GM10248 (cell line): Measurements from ENCODE around the gene CEP85L.

Source experiments
- CTCF ChIA-PET: fragments of 300-600 bp; sonication (Branson Sonifier 250); formaldehyde crosslinking; extraction: SDS; loops from one replicate; lab custom pipeline; 2021; ENCODE audit warnings: antibody characterized with exemption; lab: Yijun Ruan, JAX
- POLR2A ChIA-PET: fragments of 350-650 bp; sonication (Branson Sonifier 250); formaldehyde crosslinking; extraction: SDS; loops from one replicate; lab custom pipeline; 2020; ENCODE audit warnings: antibody characterized with exemption; lab: Yijun Ruan, JAX
- DNase-seq: peaks from one replicate; pipeline ENCODE4 v3.0.0; 2012; ENCODE audit errors: extremely low spot score
- CTCF ChIP-seq: IDR thresholded peaks from 2 replicates; pipeline ENCODE4 v1.5.1; 2012; ENCODE audit warnings: mild to moderate bottlenecking, low read depth; ENCODE audit errors: extremely low read depth, missing control alignments, control extremely low read depth

CEP85L gene

DNA sequence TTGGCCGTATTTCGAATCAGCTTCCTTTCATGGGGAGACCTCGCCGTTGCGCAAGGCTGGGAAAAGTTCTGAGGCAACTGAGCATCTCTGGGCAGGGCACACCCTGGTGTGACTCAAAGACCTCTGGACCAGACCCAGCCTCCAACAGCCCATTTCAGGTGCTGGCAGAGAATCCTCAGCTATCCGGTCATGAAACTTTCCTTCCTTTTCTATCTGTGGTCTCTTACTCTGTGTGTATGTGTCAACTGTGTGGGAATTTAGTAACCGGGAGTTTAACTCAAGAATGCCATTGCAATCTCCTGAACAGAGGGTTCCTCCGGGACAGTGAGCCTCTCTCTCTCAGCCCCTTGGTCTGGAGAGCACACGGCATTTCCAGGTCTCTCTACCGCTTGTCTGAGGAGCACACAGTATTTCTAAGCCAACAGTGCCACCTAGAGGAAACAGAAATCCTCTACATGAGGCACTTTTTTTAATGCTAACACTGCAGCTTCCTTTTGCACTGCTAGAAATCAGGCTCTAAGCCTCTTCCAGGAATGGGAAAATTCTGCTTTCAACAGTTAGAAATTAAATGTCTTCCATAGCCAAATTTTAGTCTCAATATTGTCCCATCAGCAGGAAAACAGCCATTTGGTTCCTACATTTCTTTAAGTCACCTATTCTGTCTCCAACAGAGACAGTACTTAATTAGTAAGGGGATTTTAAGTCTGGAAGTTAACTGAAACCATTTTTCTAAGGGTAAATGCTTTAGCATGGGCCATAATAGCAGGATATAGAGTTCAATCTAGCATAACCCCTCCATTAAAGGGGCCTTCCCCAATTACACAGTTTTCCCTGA lies 70.6 kb downstream of the CEP85L start:
- peak; percentile 19 for TF ChIP-seq CTCF
- CTCF ChIA-PET: interaction anchor here (0.9 to 3.6 kb wide), 7 partner anchors 9 to 301 kb away, joined by 3 to 21 read pairs (median 3); no protein-coding TSS in a partner anchor
- POLR2A ChIA-PET: no interaction called here
- DNase-seq: peak; percentile 25

DNA sequence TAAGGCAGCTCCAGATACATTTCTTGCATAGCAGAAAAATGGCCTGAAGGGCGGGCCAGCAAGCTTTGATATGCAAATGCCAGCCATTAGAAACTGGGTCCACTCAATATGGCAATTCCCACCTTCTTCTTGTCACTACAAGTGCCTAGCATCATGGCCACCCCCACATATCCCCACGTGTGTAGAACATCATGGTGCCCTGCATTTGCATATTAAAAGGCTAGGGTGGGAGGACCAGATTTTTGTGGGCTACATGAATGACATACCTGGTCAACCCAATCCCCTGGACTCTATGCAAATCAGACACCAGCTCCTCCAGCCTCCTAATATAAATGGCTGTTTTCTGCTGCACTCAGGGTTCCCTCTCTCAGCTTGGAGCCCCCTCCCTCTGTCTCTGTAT lies 71.6 kb downstream of the CEP85L start:
- no peak for TF ChIP-seq CTCF
- no peak for DNase-seq
- CTCF ChIA-PET: interaction anchor here (0.9 to 3.6 kb wide), 7 partner anchors 9 to 300 kb away, joined by 3 to 21 read pairs (median 3); no protein-coding TSS in a partner anchor
- POLR2A ChIA-PET: no interaction called here

DNA sequence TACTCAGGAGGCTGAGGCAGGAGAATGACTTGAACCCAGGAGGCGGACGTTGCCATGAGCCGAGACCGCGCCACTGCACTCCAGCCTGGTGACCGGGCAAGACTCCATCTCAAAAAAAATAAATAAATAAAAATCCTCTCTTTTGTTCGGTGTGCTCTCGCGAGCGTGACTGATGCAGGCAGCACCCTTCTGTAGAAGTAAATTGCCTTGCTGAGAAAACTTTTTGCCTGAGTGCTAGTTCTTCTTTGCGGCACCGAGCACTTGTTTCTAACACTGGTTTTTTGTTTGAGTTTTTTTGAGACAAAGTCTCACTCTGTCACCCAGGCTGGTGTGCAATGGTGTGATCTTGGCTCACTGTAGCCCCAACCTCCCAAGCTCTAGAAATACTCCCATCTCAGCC lies 72.8 kb downstream of the CEP85L start:
- POLR2A ChIA-PET: no interaction called here
- DNase-seq: no peak
- CTCF ChIA-PET: interaction anchor here (1.8 kb wide), 1 partner anchor 18 kb away, joined by 5 read pairs; no protein-coding TSS in a partner anchor
- TF ChIP-seq CTCF: no peak

DNA sequence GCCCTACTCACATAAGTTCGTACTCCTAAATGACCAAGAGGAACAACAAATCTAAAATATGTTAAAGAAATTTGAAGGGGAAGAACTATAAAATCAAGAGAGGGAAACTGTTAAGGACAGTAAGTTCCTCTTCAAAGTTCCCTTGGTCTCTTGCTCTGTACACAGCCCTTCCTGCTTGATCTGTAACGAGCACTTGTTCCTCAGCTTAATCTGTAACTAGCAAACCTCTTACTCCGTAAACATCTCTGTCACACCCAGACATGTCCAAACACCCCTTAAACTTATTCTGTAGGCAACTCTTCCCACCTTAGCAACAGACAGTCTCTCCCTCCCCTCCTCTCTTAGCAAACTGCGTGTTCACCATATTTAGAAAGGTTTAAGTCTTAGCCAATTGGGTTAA lies 73.4 kb downstream of the CEP85L start:
- ChIA-PET CTCF (interaction anchor here (1.8 to 2.4 kb wide), 2 partner anchors 13 to 19 kb away, joined by 5 to 7 read pairs; no protein-coding TSS in a partner anchor), POLR2A (no interaction called here)
- TF ChIP-seq CTCF: no peak
- DNase-seq: no peak

DNA sequence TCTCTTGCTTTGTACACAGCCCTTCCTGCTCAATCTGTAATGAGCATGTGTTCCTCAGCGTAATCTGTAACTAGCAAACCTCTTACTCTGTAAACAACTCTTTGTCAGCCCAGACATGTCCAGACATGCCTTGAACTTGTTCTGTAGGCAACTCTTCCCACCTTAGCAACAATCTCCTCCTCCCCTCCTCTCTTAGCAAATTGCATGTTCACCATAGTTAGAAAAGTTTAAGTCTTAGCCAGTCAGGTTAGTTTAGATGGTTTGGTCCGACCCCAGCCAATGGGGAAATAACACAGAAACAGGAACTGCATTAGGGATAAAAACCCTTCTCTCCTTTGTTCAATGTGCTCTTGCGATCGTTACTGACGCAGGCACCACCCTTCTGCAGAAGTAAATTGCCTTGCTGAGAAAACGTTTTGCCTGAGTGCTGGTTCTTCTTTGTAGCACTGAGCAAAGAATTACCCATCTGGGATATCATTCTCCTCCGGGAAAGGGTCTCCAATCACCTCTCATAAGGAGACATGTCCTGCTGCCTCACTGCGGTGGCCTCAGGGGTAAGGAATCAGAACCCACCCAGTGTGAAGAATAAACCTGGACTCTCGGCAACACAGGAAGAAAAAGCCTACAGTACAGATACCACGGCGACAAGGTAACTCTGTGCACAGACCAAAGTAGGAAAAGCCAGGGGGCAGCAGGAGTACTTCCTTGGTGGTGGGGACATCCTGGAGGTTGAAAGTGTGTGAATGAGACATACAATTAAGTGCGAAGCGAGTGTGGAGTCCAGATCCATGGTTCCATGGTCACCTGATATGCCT lies 77.1 kb downstream of the CEP85L start:
- DNase-seq: no peak
- CTCF ChIA-PET: interaction anchor here (2.2 kb wide), 1 partner anchor 9 kb away, joined by 9 read pairs; no protein-coding TSS in a partner anchor

More for the DNA sequence above, 77.1 kb downstream of the CEP85L start:
- POLR2A ChIA-PET: no interaction called here
- no peak for TF ChIP-seq CTCF
